ENCODE data around the gene GFI1B.
"Not testable (repeated sequence)": the region's sequence is repeated elsewhere in the genome, so short reads cannot be mapped to it uniquely, and the experiment has no call there.

GFI1B gene

DNA sequence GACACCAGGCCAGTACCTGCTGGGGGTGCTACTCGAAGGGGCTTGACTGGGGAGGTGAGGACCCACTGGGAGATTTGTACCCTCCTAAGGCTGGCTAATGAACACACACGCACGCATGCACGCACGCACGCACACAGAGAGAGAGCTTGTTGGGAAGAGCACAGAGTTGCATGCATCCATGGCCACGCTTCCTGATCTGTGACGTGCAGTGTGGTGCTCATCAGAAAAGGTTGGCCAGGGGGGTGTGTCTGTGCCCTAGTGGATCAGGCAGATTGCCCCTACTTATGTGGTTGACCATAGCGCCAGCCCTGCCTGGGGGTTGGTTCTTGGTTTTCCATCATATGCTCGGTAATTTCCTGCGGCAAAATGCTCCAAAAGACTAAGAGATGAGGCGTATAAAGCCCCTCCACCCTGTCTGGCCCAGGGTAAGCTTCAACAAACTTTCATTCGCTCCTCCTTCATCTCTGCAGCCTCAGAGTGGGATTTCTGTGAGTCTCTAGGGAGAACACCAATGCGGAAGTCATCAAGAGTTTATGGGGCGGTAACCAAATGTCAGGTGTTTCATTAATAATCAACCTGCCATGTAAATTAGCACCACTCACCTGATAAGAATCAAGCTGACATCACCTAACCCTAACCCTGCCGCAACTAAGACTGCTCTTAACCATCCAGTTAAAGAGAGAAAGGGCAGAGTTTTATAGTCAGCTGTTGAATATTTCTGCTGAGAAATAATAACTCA is 8.0 kb upstream of the GFI1B start:
- no peak for DNase-seq

DNA sequence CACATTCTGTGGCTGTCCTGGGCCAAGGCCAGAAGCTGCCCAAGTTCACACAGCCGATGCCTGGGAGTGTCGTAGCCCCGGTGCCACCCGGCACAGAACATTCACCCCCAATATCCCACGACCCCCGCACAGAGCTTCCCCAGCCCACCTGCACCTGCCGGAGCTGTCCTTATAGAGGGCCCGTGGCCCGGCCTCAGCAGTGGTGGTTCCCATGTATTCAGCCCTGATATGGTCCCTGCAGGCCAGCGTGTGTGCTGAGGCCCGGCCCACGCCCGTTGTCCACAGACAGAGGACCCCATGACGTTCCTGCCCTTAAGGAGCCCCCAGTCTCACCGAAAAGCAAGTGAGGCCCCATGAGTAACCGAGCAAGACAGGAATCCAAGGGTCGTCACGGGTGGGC is 5.3 kb upstream of the GFI1B start:
- DNase-seq: no peak

DNA sequence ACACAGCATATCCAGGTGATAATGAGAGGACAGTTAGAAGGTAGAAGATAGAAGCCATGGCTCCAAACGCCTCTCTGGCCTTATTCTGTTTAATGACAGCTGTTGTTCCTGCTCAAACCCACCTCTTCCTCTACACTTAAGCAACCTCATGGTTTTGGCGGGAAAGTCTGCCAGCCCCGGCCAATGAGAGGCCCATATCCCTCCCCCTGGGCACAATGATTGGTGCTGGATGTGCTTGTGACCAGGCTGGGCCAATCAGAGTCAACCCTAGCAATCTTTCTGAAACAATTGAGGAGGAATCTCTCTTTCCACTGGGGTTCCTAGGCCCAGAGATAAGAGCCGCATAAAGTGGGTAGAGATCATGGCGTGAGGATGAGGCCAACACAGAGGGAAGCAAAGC is 4.8 kb upstream of the GFI1B start:
- no peak for DNase-seq

DNA sequence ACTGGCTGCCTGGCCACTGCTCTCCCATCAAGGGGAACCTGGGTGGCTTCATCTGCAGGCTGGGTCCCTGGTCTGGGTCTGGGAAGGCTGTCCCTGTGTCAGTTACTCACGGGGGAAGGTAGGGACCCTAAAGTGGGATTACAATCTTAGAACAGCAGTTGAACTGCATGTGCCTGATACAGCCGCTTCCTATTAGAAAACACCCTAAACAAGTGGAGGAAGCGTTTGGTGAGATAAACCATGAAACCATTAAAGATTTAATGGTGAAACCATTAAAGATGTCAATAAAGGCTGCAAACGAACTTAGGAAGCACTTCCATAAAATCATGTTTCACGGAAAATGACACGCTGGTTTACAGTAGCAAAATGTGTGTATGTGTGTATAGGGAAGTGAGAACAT is 2.5 kb upstream of the GFI1B start:
- DNase-seq: no peak

DNA sequence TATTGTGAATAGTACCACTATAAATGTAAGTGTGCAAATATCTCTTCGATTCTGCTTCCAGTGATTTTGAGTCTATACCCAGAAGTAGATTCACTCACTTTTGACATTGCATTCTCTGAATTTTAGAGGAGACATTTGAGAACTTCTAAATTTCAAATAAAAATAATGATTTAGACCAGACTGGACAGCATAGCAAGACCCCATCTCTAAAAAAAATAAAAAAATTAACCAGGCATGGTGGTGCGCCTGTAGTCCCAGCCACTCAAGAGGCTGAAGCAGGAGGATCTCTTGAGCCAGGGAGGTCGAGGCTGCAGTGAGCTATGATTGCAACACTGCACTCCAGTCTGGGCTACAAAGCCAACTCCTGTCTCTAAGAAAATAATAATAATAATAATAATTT is 1.9 kb upstream of the GFI1B start:
- no peak for DNase-seq

DNA sequence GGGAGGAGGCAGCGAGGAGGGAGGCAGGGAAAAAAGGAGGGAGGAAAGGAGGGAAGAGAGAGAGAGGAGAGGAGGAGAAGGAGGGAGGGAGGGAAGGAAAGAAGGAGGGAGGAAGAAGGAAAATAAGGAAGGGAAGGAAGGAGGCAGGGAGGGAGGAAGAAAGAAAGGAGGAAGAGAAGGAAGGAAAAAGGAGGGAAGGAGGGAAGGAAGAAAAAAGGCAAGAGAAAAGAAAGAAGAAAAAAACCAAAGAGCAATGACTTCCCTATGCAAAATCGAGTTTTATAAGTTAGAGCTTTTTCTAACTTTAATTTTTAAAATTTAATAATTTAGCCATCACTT is 413 bp upstream of the GFI1B start:
- no peak for DNase-seq

DNA sequence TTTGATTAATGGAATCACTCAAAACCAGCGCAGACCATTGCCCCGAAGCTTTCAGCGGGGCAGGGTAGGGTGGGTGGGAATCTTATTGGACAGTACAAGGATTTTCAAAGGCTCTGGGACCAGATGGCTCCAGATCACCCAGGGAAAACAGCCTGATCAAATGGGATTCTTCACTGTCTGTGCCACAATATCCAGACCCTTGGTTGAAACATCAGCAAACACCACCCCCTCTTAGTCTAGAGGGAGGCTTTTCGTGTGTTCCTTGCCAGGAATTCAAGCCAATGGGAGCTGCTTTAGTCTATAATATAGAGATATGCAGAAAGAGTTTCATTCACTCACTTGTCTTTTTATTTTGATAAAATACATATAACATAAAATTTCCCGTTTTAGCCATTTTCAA is 1.7 kb downstream of the GFI1B start:
- DNase-seq: no peak

DNA sequence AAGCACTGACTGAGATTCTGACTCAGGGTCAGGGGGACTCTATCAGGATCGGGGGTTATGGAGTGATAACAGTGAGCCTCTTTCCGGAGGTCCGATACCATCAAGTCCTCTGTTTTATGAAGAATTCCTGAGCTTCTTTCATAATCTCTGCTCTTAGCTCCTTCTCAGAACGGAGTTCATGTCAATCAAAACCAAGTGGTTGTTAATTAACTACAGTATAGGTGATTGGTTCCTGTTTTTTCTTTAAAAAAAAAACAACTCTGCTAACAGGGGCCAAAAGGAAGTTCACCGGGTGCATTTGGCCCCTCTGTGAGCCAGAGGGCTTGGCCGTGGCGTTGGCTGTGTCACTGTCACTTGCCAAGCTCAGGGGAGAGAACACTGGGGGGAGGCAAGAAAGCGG is 4.0 kb downstream of the GFI1B start:
- DNase-seq: no peak

DNA sequence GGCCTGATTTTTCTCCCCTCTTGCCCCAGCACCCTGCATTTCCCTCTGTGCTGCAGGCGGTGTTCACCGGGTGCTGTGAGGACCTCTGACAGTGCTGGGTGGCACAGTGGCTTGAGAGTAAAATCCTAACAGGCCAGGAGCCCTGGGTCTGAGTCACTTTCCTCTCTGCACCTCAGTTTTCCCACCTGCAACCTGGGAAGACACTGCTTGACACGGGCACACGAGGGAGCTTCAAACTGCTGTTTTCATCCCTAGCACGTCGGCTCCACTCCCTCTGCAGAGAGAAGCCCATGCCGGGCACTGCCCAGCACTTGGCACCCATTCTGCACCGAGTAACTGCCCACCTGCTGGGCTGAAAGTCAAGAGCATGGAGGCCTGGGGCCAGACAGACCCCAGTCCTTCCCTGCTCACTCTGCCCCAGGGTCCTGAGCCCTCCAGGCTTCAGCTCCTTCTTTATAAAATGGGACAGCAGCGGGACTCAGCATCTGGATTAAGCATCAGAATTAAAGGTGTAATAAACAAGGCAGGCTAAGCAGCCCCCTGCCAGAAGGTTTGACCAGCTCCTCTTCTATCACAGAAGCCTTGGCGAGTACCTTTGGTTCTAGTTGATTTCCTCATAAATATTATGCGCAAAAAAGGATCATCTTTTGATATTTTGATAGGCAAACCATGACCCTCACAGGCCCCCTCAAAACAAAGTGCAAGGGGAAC is 5.2 kb downstream of the GFI1B start:
- no peak for DNase-seq

DNA sequence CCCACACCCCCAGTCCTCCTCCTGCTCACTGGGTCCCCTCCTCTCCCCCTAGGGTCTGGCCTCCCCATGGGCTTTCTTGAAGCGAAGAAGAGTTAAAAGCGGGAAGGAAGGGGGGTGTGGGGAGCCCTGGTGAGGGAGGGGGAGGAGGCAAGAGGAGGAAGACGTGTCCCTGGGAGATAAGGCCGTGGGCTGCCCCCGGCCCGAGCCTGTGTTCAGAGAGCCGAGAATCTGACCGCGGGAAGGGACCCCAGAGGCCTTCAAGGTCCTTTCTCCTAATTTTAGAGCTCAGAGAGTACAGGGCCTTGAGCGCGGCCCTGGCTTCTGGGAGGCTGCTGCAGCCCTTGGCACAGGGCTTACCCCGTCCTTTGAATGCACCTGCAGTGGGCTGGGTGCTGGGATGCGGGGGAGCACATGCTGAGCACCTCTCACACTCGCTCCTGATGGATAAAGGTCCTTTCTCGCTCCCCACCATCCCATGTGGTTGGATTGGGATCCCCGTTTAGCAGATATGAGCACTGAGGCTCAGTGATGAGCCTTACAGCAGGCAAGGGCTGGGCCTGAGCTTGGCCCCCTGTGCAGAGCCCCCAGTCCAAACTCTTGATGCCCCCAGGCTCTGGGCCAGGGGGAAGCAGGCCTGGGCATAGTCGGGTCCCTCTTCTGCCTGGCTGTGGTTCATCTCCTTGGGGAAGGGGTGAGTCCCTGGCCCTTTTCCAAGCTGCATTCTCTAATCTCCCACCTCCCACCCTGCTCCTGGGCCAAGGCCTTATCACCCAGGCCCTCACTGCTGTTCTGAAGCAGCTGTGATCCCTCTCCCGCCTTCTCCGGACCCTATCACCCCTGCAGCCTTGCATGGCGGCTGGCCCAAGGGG is 5.9 kb downstream of the GFI1B start:
- no peak for DNase-seq

DNA sequence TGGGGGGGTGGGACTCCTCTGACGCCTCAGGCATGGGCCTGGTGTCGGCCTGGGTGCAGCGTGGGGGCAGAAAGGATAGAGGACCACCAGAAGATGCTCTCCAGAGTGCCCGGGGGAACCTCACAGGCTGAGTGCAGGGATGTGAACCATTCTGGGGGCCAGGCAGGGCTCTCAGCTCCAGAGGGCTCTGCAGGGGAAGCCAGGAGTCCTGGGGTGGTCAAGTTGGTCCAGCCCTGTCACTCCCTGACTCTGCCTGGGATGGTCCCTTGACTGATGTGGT is 6.5 kb downstream of the GFI1B start:
- no peak for DNase-seq

DNA sequence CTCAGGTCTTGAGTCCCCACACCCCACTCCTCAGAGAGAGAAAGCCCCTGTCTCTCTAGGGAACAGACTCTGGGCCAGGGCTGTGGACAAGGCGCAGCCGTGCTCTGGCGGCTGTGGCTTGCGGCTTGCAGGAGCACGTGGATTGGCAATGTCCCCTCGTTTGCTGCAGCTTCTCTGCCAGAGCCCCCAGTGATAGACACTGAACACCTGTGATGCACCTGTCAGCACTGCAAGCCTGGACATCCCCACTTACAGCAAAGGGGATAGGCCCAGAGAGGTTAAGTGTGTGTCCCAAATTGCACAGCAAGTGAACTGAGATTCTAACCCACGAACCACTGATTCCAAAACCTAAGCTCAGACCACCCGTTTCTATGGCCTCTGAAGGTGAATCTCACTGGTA is 7.0 kb downstream of the GFI1B start:
- DNase-seq: no peak

DNA sequence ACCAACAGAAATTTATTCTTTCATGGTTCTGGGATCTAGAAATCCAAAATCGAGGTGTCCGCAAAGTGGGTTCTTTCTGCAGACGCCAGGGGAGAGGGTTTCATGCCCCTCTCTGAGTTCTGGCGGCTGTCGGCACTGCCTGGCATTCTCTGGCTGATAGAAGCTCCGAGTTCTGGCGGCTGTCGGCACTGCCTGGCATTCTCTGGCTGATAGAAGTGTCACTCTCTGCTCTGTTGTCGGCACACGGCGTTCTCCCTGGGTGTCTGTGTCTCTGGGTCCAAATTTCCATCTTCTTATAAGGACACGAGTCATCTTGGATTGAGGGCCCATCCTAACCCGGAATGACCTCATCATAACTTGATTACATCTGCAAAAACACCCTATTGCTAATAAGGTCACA is 7.6 kb downstream of the GFI1B start:
- DNase-seq: no peak

DNA sequence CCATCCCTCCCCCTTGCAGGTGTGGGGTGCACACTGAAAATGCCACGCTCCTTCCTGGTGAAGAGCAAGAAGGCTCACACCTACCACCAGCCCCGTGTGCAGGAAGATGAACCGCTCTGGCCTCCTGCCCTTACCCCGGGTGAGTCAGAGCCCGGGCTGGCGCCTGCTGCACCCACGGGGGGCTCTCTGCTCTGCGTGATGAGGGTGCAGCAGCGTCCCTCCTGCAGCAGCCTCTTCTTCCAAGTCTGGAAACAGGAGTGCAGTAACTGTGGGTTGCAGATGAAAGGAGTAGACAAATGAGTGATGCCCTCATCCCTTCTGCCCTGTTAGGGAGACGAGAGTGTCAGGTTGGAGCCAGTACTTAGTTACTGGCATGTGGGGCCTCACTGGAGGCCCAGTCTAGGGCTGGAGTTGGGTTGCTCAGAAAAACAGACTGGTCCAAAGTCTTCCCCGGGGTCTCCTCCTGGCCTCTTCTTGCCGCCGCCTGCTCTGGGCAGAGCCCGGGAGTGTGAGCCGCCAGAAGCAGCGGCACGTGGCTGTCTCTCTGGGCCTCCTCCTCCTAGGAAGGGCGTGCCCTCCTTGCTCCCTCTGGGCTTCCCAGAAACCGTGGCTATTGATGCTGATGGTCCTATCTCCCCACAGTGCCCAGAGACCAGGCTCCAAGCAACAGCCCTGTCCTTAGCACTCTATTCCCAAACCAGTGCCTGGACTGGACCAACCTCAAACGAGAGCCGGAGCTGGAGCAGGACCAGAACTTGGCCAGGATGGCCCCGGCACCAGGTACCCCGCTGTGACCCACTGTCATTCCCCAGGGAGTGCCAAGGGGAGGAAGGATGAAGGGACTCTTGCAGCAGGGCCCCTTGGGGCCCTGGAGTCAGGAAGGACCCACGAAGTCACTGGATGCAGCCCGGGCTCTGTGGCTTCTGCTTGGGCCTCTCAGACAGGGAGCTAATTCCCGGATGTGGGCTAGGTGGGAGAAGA is 8.4 kb downstream of the GFI1B start:
- no peak for DNase-seq

DNA sequence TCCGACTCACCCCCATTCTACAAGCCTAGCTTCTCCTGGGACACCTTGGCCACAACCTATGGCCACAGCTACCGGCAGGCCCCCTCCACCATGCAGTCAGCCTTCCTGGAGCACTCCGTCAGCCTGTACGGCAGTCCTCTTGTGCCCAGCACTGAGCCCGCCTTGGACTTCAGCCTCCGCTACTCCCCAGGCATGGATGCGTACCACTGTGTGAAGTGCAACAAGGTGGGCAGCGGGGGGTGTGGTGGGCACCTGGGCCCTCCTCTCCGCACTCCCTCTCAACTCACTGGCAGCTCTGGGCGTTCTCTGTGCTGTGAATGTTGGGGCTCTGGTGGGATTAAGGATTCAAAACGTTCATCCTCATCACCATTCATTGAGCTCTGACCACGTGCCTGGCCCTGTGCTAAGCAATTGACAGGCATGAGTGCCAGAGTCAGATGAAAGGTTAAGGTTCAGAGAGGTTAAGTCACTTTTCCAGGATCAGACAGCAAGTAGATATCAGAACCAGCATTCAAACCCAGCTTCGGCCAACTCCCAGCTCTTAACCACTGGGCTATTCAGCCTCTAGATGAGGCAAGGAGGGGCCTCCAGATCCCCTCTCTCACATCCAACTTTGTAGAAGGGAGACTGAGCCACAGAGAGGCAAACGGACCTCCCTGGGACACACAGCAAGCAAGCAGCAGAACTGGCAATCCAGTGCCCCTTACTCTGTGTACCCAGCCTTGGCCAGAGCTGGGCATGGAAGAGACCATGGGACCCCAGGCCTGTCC is 9.9 kb downstream of the GFI1B start:
- DNase-seq: no peak

DNA sequence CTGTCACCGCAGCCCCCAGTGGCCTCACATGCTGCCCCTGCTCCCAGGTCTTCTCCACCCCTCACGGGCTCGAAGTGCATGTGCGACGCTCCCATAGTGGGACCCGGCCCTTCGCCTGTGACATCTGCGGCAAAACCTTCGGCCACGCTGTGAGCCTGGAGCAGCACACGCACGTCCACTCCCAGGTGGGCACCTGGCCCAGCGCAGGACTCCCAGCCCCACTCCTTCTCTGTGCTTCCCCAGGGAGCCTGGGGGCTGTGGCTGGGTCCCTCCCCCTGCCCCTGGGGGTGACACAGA is 10.5 kb downstream of the GFI1B start:
- DNase-seq: no peak

DNA sequence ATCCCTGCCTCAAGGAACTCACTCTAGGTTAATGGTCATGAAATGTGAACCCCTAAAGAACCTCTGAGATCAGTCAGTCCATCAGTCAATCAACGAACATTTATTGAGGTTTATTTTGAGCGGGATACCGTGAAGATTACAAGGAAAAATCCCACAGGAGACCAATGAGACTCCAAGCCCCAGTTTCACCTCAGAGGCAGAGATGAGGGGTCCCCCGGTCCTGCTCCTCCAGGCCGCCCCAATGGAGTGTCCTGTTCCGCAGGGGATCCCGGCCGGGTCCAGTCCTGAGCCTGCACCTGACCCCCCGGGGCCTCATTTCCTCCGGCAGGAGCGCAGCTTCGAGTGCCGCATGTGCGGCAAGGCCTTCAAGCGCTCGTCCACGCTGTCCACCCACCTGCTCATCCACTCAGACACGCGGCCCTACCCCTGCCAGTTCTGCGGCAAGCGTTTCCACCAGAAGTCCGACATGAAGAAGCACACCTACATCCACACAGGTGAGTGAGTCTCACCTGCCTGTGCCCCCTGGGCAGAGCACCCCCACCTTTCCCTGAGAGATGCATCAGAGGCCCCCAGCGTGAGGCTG is 11.0 kb downstream of the GFI1B start:
- DNase-seq: no peak

DNA sequence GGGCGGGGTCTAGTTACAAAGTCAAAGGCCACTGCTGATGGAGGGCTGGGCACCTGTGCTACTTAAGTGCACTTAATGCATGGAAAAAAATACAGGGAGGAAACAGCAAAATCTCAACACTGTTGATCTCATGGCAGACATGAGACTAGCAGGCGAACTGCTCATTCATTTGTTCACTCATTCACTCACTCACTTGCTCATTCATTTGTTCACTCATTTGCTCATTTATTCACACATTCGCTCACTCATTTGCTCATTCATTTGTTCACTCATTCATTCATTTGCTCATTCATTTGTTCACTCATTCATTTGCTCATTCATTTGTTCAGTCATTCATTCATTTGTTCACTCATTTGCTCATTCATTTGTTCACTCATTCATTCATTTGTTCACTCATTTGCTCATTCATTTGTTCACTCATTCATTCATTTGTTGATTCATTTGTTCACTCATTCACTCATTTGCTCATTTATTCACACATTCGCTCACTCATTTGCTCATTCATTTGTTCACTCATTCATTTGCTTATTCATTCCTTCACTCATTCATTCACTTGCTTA is 11.6 kb downstream of the GFI1B start:
- DNase-seq: not testable (repeated sequence)

DNA sequence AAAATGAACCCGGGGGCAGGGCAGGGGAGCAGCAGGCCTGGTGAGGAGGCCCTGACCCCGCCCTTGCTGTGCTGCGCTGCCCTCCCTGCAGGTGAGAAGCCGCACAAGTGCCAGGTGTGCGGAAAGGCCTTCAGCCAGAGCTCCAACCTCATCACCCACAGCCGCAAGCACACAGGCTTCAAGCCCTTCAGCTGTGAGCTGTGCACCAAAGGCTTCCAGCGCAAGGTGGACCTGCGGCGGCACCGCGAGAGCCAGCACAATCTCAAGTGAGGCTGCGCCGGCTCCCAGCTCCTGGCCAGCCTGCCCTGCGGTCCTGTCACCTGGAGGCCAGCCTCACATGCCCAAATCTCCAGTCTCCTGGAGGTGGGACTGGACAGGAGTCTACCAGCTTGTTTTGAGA is 12.3 kb downstream of the GFI1B start:
- no peak for DNase-seq

DNA sequence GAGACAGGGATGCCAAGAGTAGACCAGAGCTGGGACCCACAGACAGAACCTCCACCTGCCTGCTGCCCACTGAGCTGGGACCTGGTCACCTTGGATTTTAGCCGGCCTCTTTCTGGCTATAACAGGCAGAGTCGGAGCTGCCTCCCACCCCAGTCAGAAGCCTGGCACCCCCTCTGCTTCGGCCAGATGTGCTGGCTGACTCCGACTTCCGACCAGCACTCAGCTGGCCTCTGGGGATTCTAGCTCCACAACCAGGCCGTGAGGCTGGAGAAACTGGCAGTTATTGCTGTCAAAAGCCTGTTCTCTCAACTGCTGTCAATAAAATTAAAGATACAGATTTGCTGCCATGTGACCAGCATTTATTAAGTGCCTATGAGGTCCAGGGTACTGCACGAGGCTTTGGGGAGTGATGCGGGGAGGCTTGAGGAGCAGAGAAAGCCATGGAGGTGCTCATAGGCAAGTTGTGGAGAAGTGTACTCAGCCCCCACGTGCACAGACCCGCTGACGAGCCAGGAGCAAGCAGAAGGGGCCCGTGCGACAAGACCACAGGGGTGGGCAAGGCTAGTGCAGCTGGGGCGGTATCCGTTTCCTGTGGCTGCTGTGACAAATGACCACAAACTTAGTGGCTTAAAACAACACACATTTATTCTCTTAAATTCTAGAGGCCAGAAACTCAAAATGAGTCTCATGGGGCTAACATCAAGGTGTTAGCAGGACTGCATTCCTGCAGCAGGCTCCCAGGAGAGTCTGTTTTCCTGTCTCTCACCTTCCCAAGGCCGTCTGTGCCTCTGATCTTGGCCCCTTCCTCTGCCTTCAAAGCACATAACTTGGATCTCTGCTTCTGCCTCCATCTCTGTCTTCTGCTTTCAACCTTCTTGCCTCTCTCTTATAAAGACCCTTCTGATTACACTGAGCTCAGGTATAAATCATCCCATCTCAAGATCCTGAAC is 13.1 kb downstream of the GFI1B start:
- no peak for DNase-seq

Measured in CD4-positive, alpha-beta T cell treated with Interleukin-15 for 1 hour (primary cell).